Hepatocyte (in vitro differentiated cells): Measurements from ENCODE around the gene APBB2.

Experiments used
- CTCF ChIP-seq: fragments of 200-600 bp; sonication (generic); IDR thresholded peaks from 2 replicates; pipeline ENCODE4 v1.5.1; 2016; ENCODE audit warnings: antibody characterized with exemption, mild to moderate bottlenecking; ENCODE audit not compliant: poor library complexity
- EZH2 ChIP-seq: fragments of 200-600 bp; sonication (generic); IDR thresholded peaks from 2 replicates; pipeline ENCODE4 v1.6.1; 2016; ENCODE audit warnings: antibody characterized with exemption, mild to moderate bottlenecking, borderline replicate concordance

GRCh38 chr4:41069838-41070237, 144.5 kb downstream of the APBB2 start:
- TF ChIP-seq CTCF (no peak), EZH2 (no peak)
